HL-60 (cell line): ENCODE results near the gene NXPH4.

Source experiments
- DNase-seq, 2 experiments: peaks; one replicate each; pipeline ENCODE4 v3.0.0-alpha.2; 2010 to 2020; ENCODE audit warnings: low read depth in 1 of 2, low spot score in 1 of 2
- H3K27ac ChIP-seq: fragments of 250-450 bp; sonication (Bioruptor Pico); replicated peaks from 2 replicates; pipeline ENCODE4 v1.5.1; 2020; ENCODE audit warnings: mild to moderate bottlenecking, moderate library complexity
- H3K27me3 ChIP-seq: fragments of 250-450 bp; sonication (Bioruptor Pico); 2 replicates; pipeline ENCODE4 v1.5.1; 2021; ENCODE audit warnings: mild to moderate bottlenecking, moderate library complexity; ENCODE audit not compliant: insufficient read depth, poor library complexity, severe bottlenecking
- H3K4me3 ChIP-seq: replicated peaks from 2 replicates; pipeline ENCODE4 v1.5.1; 2011; ENCODE audit warnings: mild to moderate bottlenecking, control low read depth, low read length; ENCODE audit not compliant: insufficient read depth
- GABPA ChIP-seq: IDR thresholded peaks from 2 replicates; pipeline ENCODE4 v1.6.1; 2012; ENCODE audit warnings: low read depth
- POLR2AphosphoS5 ChIP-seq: IDR thresholded peaks from 2 replicates; pipeline ENCODE4 v1.6.1; 2012; ENCODE audit warnings: low read depth
- SPI1 ChIP-seq: IDR thresholded peaks from 2 replicates; pipeline ENCODE4 v1.6.1; 2012; ENCODE audit warnings: low read depth, mild to moderate bottlenecking, borderline replicate concordance
- TF ChIP-seq, protein P1 (sequence below): IDR thresholded peaks from one replicate; pipeline ENCODE4 v1.5.1; 2011; ENCODE audit warnings: low read length, control low read depth, inconsistent platforms; ENCODE audit not compliant: insufficient read depth
- TF ChIP-seq, protein P2 (sequence below): IDR thresholded peaks from 2 replicates; pipeline ENCODE4 v1.6.1; 2012; ENCODE audit warnings: low read depth; ENCODE audit not compliant: insufficient replicate concordance

The NXPH4 gene

DNA sequence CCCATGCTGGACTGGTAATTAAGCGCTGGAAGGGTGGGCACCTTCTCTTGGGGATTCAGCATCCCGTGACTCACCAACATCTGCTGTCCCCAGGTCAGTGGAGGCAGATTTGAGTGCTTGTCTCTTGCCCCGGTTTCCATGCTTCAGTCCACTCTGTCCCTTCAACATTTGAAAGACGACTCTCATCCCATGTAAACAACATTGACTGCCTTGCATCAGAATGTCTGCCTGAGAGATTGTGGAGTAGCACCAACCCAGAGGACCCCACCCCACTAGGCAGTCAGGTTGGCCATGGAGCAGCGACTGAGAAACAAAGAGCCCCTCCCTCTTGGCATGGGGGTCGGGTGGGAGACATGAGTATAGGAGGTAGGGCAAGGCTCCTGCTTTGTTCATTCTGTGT is 39.3 kb downstream of the NXPH4 start:
- no peak for DNase-seq
- H3K4me3 ChIP-seq: no peak overlapping the region
- no peaks in the 10 kb centered on the region for H3K27me3 ChIP-seq
- TF ChIP-seq, protein P1, sequence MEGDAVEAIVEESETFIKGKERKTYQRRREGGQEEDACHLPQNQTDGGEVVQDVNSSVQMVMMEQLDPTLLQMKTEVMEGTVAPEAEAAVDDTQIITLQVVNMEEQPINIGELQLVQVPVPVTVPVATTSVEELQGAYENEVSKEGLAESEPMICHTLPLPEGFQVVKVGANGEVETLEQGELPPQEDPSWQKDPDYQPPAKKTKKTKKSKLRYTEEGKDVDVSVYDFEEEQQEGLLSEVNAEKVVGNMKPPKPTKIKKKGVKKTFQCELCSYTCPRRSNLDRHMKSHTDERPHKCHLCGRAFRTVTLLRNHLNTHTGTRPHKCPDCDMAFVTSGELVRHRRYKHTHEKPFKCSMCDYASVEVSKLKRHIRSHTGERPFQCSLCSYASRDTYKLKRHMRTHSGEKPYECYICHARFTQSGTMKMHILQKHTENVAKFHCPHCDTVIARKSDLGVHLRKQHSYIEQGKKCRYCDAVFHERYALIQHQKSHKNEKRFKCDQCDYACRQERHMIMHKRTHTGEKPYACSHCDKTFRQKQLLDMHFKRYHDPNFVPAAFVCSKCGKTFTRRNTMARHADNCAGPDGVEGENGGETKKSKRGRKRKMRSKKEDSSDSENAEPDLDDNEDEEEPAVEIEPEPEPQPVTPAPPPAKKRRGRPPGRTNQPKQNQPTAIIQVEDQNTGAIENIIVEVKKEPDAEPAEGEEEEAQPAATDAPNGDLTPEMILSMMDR: no peak
- TF ChIP-seq GABPA: no peak
- no peak for TF ChIP-seq POLR2AphosphoS5
- TF ChIP-seq, protein P2, sequence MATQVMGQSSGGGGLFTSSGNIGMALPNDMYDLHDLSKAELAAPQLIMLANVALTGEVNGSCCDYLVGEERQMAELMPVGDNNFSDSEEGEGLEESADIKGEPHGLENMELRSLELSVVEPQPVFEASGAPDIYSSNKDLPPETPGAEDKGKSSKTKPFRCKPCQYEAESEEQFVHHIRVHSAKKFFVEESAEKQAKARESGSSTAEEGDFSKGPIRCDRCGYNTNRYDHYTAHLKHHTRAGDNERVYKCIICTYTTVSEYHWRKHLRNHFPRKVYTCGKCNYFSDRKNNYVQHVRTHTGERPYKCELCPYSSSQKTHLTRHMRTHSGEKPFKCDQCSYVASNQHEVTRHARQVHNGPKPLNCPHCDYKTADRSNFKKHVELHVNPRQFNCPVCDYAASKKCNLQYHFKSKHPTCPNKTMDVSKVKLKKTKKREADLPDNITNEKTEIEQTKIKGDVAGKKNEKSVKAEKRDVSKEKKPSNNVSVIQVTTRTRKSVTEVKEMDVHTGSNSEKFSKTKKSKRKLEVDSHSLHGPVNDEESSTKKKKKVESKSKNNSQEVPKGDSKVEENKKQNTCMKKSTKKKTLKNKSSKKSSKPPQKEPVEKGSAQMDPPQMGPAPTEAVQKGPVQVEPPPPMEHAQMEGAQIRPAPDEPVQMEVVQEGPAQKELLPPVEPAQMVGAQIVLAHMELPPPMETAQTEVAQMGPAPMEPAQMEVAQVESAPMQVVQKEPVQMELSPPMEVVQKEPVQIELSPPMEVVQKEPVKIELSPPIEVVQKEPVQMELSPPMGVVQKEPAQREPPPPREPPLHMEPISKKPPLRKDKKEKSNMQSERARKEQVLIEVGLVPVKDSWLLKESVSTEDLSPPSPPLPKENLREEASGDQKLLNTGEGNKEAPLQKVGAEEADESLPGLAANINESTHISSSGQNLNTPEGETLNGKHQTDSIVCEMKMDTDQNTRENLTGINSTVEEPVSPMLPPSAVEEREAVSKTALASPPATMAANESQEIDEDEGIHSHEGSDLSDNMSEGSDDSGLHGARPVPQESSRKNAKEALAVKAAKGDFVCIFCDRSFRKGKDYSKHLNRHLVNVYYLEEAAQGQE: no peak
- no peak for TF ChIP-seq SPI1
- no peak overlapping the region for H3K27ac ChIP-seq

DNA sequence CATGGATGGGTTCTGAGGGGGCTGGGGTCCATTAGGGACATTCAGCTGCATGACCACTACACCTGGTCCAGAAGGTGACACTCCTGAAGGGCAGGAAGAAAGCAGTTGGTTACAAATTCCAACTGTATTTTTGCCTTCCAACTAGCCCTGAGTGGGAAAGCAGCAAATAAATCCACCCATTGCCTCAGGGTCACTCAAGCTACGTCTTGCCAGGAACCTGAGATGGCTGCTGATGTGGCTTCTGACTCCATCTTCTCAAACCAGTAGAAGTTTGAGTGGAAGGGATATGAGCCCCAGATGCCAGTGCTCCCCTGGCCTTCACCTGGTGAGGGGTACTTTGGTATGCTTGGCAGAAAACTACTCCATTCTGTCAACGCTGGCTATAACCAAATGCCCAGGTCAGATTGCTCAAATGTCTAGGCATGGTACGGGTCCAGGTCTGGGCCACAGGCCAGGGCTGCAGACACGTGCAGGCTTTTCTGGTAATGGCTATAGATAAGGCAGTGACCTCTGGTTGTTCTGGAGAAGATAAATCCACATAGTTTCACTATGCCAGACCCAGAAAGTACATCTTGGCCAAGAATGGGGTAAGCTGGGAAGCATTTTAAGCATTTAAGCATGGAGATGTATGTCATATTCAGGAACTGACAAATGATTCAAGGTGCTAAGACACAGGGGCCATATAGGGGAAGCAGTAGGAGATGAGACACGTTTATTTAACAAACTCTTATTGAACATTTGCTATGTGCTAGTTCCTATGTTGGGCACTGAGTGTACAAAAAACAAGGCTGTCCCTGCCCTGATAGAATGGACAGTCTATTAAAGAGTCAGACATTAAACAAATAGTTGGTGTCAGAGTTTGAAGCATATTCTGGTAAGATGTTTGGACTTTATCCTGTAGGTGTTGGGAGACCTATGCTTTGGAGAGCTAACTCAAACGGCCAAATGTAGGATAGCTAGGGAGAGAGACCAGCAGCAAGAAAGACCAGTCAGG is 42.7 kb downstream of the NXPH4 start:
- no peak overlapping the region for H3K27ac ChIP-seq
- no peaks in the 10 kb centered on the region for H3K27me3 ChIP-seq
- H3K4me3 ChIP-seq: no peak overlapping the region
- TF ChIP-seq, protein P1: no peak
- TF ChIP-seq POLR2AphosphoS5: no peak
- no peak for TF ChIP-seq GABPA
- TF ChIP-seq SPI1: no peak
- TF ChIP-seq, protein P2: no peak
- no peak for DNase-seq

DNA sequence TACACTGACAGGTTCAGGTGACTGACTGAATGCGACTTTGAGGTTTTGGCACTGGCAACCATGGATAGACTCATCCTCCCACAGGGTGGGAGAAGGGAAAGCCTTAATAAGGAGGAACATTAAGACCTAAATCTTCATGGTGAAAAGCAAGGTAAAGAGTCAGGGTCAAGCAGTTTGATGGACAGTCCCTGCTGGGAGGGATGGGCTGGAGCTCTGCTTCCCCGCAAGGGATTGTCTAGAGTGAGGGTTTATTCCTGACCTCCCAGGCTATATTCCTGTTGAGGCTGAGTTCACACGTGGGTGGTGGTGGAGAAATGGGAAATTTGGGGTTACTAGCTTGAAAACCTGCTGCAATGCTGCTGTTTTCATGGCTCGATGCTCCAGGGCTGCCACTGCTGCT is 43.8 kb downstream of the NXPH4 start:
- no peak for DNase-seq
- H3K4me3 ChIP-seq: no peak overlapping the region
- H3K27me3 ChIP-seq: no peaks in the 10 kb centered on the region
- no peak overlapping the region for H3K27ac ChIP-seq
- TF ChIP-seq POLR2AphosphoS5: no peak
- TF ChIP-seq, protein P1: no peak
- no peak for TF ChIP-seq GABPA
- TF ChIP-seq, protein P2: no peak
- no peak for TF ChIP-seq SPI1
